Endothelial cell of umbilical vein (primary cell): ENCODE results near the gene HIP1R. TPM values are rescaled to one million over a fixed set of nuclear protein-coding genes. Genes with fewer than 3 reads are reported as not detected.
"Not testable (repeated sequence)": the region's sequence is repeated elsewhere in the genome, so short reads cannot be mapped to it uniquely, and the experiment has no call there.

Experiments
- BruUV-seq: library from RNA; stranded (reverse); fragments of 400-500 nt; replicated peaks from 2 replicates; lab custom pipeline; 2021; lab: Mats Ljungman, UMichigan
- CTCF ChIA-PET: fragments of 300-600, 350-600 bp; sonication (Branson Sonifier 250); formaldehyde crosslinking; loops from one replicate; lab custom pipeline; 2021; ENCODE audit warnings: antibody characterized with exemption, inconsistent platforms; lab: Charles Lee
- POLR2A ChIA-PET: fragments of 300-600, 350-600 bp; sonication (Branson Sonifier 250); formaldehyde crosslinking; loops from one replicate; lab custom pipeline; 2021; ENCODE audit warnings: antibody characterized with exemption, inconsistent platforms; lab: Charles Lee
- DNase-seq: peaks from one replicate; pipeline ENCODE4 v3.0.0-alpha.2; 2011; ENCODE audit warnings: low read depth, low spot score
- FAIRE-seq: peaks from 2 replicates; lab custom pipeline; 2011; peaks lifted over from hg19 to GRCh38; lab: Jason Lieb, UNC
- H2AFZ ChIP-seq: 2 replicates; pipeline ENCODE4 v1.6.0; 2012; ENCODE audit warnings: low read depth, low read length, control low read depth, inconsistent platforms
- H3K27ac ChIP-seq: 2 replicates; pipeline ENCODE4 v1.5.1; 2011; ENCODE audit warnings: low read depth, mild to moderate bottlenecking, control low read depth, low read length, moderate library complexity; ENCODE audit not compliant: insufficient read depth
- H3K27me3 ChIP-seq, 2 experiments: 2 replicates each; pipeline versions ENCODE4 v1.6.0 to v1.6.1; 2011; ENCODE audit warnings: low read length in 2 of 2, mixed read lengths in 1 of 2; ENCODE audit not compliant: control insufficient read depth in 2 of 2, insufficient read depth in 2 of 2
- H3K36me3 ChIP-seq, 2 experiments: 2 replicates in 1 of 2; 3 replicates in 1 of 2; pipeline ENCODE4 v1.5.1; 2011; ENCODE audit warnings: low read length in 2 of 2, mild to moderate bottlenecking in 1 of 2, moderate library complexity in 1 of 2; ENCODE audit not compliant: control insufficient read depth in 2 of 2, insufficient read depth in 2 of 2; ENCODE audit errors: extremely low read depth in 1 of 2
- H3K4me1 ChIP-seq: 3 replicates; pipeline ENCODE4 v1.5.1; 2011; ENCODE audit warnings: mild to moderate bottlenecking, low read length; ENCODE audit not compliant: control insufficient read depth, insufficient read depth; ENCODE audit errors: extremely low read depth
- H3K4me2 ChIP-seq: 2 replicates; pipeline ENCODE4 v1.6.1; 2011; ENCODE audit warnings: low read length, control low read depth, mixed read lengths; ENCODE audit not compliant: insufficient read depth
- H3K4me3 ChIP-seq, 3 experiments: fragments of 200-600 bp in 1 of 3; sonication (generic), shearing (Covaris generic) in 1 of 3; replicated peaks in 1 of 3; 2 replicates each; pipeline ENCODE4 v1.5.1; 2011 to 2016; ENCODE audit warnings: control low read depth in 3 of 3, low read length in 3 of 3, mild to moderate bottlenecking in 2 of 3, inconsistent platforms in 1 of 3, low read depth in 1 of 3, moderate library complexity in 1 of 3; ENCODE audit not compliant: insufficient read depth in 1 of 3
- H3K79me2 ChIP-seq: 2 replicates; pipeline ENCODE4 v1.6.0; 2012; ENCODE audit warnings: low read length, inconsistent platforms; ENCODE audit not compliant: control insufficient read depth, insufficient read depth
- H3K9ac ChIP-seq: replicated peaks from 2 replicates; pipeline ENCODE3; 2011; ENCODE audit warnings: low read length, control low read depth; ENCODE audit not compliant: insufficient read depth; ENCODE audit errors: extremely low read depth
- H3K9me1 ChIP-seq: replicated peaks from 3 replicates; pipeline ENCODE4 v1.6.0; 2011; ENCODE audit warnings: mild to moderate bottlenecking, low read length; ENCODE audit not compliant: control insufficient read depth, insufficient read depth; ENCODE audit errors: extremely low read depth
- H3K9me3 ChIP-seq: replicated peaks from 2 replicates; pipeline ENCODE4 v1.5.1; 2012; ENCODE audit warnings: low read length, inconsistent platforms; ENCODE audit not compliant: control insufficient read depth, insufficient read depth
- H4K20me1 ChIP-seq: replicated peaks from 2 replicates; pipeline ENCODE3; 2011; ENCODE audit warnings: mild to moderate bottlenecking, low read length; ENCODE audit not compliant: control insufficient read depth, insufficient read depth; ENCODE audit errors: extremely low read depth
- EZH2 ChIP-seq: IDR thresholded peaks from 2 replicates; pipeline ENCODE4 v1.6.1; 2012; ENCODE audit warnings: borderline replicate concordance, low read depth, mild to moderate bottlenecking, moderate library complexity, low read length, inconsistent platforms; ENCODE audit not compliant: severe bottlenecking
- JUN ChIP-seq: IDR thresholded peaks from 2 replicates; pipeline ENCODE4 v1.6.1; 2011; ENCODE audit warnings: borderline replicate concordance, low read depth; ENCODE audit not compliant: insufficient read length, insufficient read depth
- POLR2A ChIP-seq: IDR thresholded peaks from 2 replicates; pipeline ENCODE4 v1.6.1; 2012; ENCODE audit warnings: low read depth, mild to moderate bottlenecking, control low read depth, low read length
- dilution Hi-C: fragments of 300-500 bp; cut with MboI; formaldehyde crosslinking; loops from one replicate; pipeline ENCODE4 v1.15.0; 2019; ENCODE audit warnings: low sequenced_read_pairs; ENCODE audit not compliant: extremely low pct_ligation_motif_present
- intact Hi-C: fragments of 100-400 bp; cut with micrococcal nuclease; formaldehyde crosslinking; loops from one replicate; pipeline ENCODE4 v1.10.0; 2022
- polyA plus RNA-seq, 4 experiments: library from polyadenylated mRNA; depleted of rRNA in 3 of 4; stranded (reverse) in 3 of 4; unstranded in 1 of 4; fragments of >200 nt; gene quantifications; 2 replicates each; pipeline versions ENCODE4 v1.2.1 to v1.2.3, GENCODE V29; 2011 to 2012; ENCODE audit warnings: missing spikeins in 1 of 4
- total RNA-seq: library from RNA; stranded (reverse); gene quantifications from 2 replicates; pipeline ENCODE4 v1.2.3, GENCODE V29; 2021

The HIP1R gene
- total and polyA plus RNA-seq, 2 donors (not counting 3 experiments of a cell fraction or from before 2014, with no cell fraction given), result 111 to 122 TPM

DNA sequence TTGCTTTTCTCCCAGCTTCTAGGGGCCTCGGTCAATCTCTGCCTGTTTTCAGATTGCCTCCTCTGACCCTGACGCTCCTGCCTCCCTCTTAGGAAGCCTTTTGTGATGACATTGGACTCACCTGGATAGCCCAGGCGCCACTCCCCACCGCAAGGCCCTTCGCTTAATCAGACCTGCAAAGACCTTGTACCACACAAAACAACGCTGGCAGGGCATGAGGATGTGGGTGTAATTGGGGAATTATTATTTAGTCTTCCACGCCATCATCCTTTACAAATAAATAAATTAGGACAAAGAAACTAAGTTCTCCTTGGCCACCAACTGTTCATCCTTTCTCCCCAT lies 68.4 kb downstream of the HIP1R start:
- Histone ChIP-seq H3K79me2 (no peaks in the 10 kb centered on the region), H2AFZ (no peak overlapping the region), H3K9ac (no peak overlapping the region), H3K27ac (no peak overlapping the region), H3K4me2 (no peak overlapping the region), H3K27me3 (peaks cover 6 to 12% of the 10 kb centered on the region in 2 experiments), H3K9me3 (no peaks in the 10 kb centered on the region), H3K4me3 (no peak overlapping the region), H3K4me1 (no peaks in the 10 kb centered on the region), H3K9me1 (no peaks in the 10 kb centered on the region), H3K36me3 (no peaks in the 10 kb centered on the region), H4K20me1 (no peaks in the 10 kb centered on the region)
- ChIA-PET POLR2A (no interaction called here), CTCF (no interaction called here)
- DNase-seq, result no peak
- BruUV-seq, result no TSS peak
- dilution Hi-C loops (no loop called here), intact Hi-C loops (no loop called here)
- no peak for FAIRE-seq
- TF ChIP-seq EZH2, result no peak
- no peak for TF ChIP-seq JUN
- TF ChIP-seq POLR2A, result no peak

DNA sequence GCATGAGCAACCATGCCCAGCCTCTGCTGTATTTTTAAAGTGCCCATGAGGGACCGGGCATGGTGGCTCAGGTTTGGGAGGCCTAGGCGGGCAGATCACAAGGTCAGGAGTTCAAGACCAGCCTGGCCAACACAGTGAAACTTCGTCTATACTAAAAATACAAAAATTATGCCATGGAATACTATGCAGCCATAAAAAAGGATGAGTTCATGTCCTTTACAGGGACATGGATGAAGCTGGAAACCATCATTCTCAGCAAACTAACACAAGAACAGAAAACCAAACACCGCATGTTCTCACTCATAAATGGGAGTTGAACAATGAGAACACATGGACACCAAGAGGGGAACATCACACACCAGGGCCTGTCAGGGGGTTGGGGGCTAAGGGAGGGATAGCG lies 70.0 kb downstream of the HIP1R start:
- BruUV-seq, H3K9me1 ChIP-seq, H3K9ac ChIP-seq, H3K4me1 ChIP-seq, DNase-seq, H3K36me3 ChIP-seq, H3K27ac ChIP-seq, H3K4me3 ChIP-seq, POLR2A ChIA-PET, H3K4me2 ChIP-seq, FAIRE-seq, H3K79me2 ChIP-seq, H4K20me1 ChIP-seq, dilution Hi-C loops, intact Hi-C loops, H2AFZ ChIP-seq, H3K9me3 ChIP-seq, CTCF ChIA-PET: not testable (repeated sequence)
- peaks cover 8 to 12% of the 10 kb centered on the region in 2 experiments for H3K27me3 ChIP-seq
